ENCODE measurements around the gene BSX.

- TF ChIP-seq POLR2A (IDR thresholded peaks at IDR 0.05; ENCODE audit: low read depth, low read length) (no peak), CTCF (IDR thresholded peaks at IDR 0.05; ENCODE audit: extremely low read depth in 1 of 2, insufficient read depth in 1 of 2, low read depth in 1 of 2, low read length in 2 of 2) (no peak), EZH2 (IDR thresholded peaks at IDR 0.05; ENCODE audit: borderline replicate concordance, low read depth, low read length, severe bottlenecking) (no peak)
Measured at GRCh38 chr11:122998727-122999366, 17.2 kb upstream of the BSX start.

Measured in endothelial cell of umbilical vein (primary cell).